Hepatocyte (in vitro differentiated cells): ENCODE results near the gene ABI3BP. TPM values are rescaled to one million over a fixed set of nuclear protein-coding genes. Genes with fewer than 3 reads are reported as not detected.

Source experiments
- DNase-seq: peaks from one replicate; pipeline ENCODE4 v3.0.0-alpha.2; 2016; ENCODE audit warnings: low spot score
- H2AFZ ChIP-seq: fragments of 200-600 bp; sonication (generic); 2 replicates; pipeline ENCODE4 v1.6.0; 2016; ENCODE audit warnings: antibody characterized with exemption, mild to moderate bottlenecking
- H3K27ac ChIP-seq: fragments of 200-600 bp; sonication (generic); 2 replicates; pipeline ENCODE4 v1.5.1; 2016; ENCODE audit warnings: mild to moderate bottlenecking
- H3K27me3 ChIP-seq: fragments of 200-600 bp; sonication (generic); 2 replicates; pipeline ENCODE4 v1.6.1; 2016
- H3K36me3 ChIP-seq: fragments of 200-600 bp; sonication (generic); replicated peaks from 2 replicates; pipeline ENCODE4 v1.5.1; 2016; ENCODE audit warnings: low read depth; ENCODE audit not compliant: insufficient read depth
- H3K4me1 ChIP-seq: fragments of 200-600 bp; sonication (generic); 2 replicates; pipeline ENCODE4 v1.5.1; 2016; ENCODE audit warnings: mild to moderate bottlenecking, moderate library complexity; ENCODE audit not compliant: insufficient read depth
- H3K4me2 ChIP-seq: fragments of 200-600 bp; sonication (generic); 2 replicates; pipeline ENCODE4 v1.6.0; 2016
- H3K4me3 ChIP-seq: fragments of 200-600 bp; sonication (generic); 2 replicates; pipeline ENCODE4 v1.5.1; 2016; ENCODE audit warnings: mild to moderate bottlenecking
- H3K79me2 ChIP-seq: fragments of 200-600 bp; sonication (generic); 2 replicates; pipeline ENCODE4 v1.6.0; 2017; ENCODE audit warnings: mild to moderate bottlenecking
- H3K9me2 ChIP-seq: fragments of 200-600 bp; sonication (generic); replicated peaks from 2 replicates; pipeline ENCODE4 v1.6.0; 2017; ENCODE audit warnings: mild to moderate bottlenecking; ENCODE audit not compliant: insufficient read depth
- H3K9me3 ChIP-seq: fragments of 200-600 bp; sonication (generic); 2 replicates; pipeline ENCODE4 v1.5.1; 2016; ENCODE audit warnings: low read depth, mild to moderate bottlenecking
- H4K20me1 ChIP-seq: fragments of 200-600 bp; sonication (generic); 2 replicates; pipeline ENCODE4 v1.6.0; 2016; ENCODE audit warnings: mild to moderate bottlenecking; ENCODE audit not compliant: insufficient read depth, poor library complexity, severe bottlenecking
- CTCF ChIP-seq: fragments of 200-600 bp; sonication (generic); IDR thresholded peaks from 2 replicates; pipeline ENCODE4 v1.5.1; 2016; ENCODE audit warnings: antibody characterized with exemption, mild to moderate bottlenecking; ENCODE audit not compliant: poor library complexity
- EZH2 ChIP-seq: fragments of 200-600 bp; sonication (generic); IDR thresholded peaks from 2 replicates; pipeline ENCODE4 v1.6.1; 2016; ENCODE audit warnings: antibody characterized with exemption, mild to moderate bottlenecking, borderline replicate concordance
- EZH2phosphoT487 ChIP-seq: fragments of 200-600 bp; sonication (generic); IDR thresholded peaks from one replicate; pipeline ENCODE4 v1.6.1; 2018; ENCODE audit warnings: antibody characterized with exemption, mild to moderate bottlenecking, low read depth, moderate library complexity; ENCODE audit not compliant: unreplicated experiment, severe bottlenecking
- WGBS: methylation state at CpG from one replicate; pipeline ENCODE4 v1.1.6; 2016; ENCODE audit warnings: low lambda C conversion rate; ENCODE audit errors: missing lambda C conversion rate; 5-methylcytosine and 5-hydroxymethylcytosine counted together
- polyA plus RNA-seq: library from polyadenylated mRNA; unstranded; fragments of >200 nt; fragmentation: Nextera tagmentation; extraction: Ambion mirVana; gene quantifications from 2 replicates; pipeline ENCODE4 v1.2.1, GENCODE V29; 2016
- total RNA-seq: library from RNA; depleted of rRNA; stranded (reverse); fragments of >200 nt; gene quantifications from 2 replicates; pipeline ENCODE4 v1.2.3, GENCODE V29; 2014

ABI3BP gene
- total and polyA plus RNA-seq, 2 experiments from 2014 or later, result 10.4 to 18.6 TPM

- Histone ChIP-seq H3K9me2 (no peaks in the 10 kb centered on the region), H4K20me1 (no peaks in the 10 kb centered on the region), H3K4me1 (no peaks in the 10 kb centered on the region), H3K27ac (no peak overlapping the region), H3K27me3 (no peaks in the 10 kb centered on the region), H3K4me3 (no peak overlapping the region), H2AFZ (no peak overlapping the region), H3K36me3 (no peaks in the 10 kb centered on the region), H3K79me2 (no peaks in the 10 kb centered on the region), H3K9me3 (no peaks in the 10 kb centered on the region), H3K4me2 (no peak overlapping the region)
- 98% methylated on average over 2 of the region's 2 CpGs for WGBS
- no peak for TF ChIP-seq CTCF
- no peak for TF ChIP-seq EZH2
- no peak for TF ChIP-seq EZH2phosphoT487
- DNase-seq, result no peak
These were observed 17.5 kb downstream of the ABI3BP start for GRCh38 chr3:100975714-100976113.

GRCh38 chr3:100973594-100973993 lies 19.6 kb downstream of the ABI3BP start:
- no peaks in the 10 kb centered on the region for H3K9me3 ChIP-seq
- H3K36me3 ChIP-seq, result no peaks in the 10 kb centered on the region
- no peak overlapping the region for H2AFZ ChIP-seq
- no peak for DNase-seq
- H4K20me1 ChIP-seq, result no peaks in the 10 kb centered on the region
- 92% methylated on average over 4 of the region's 4 CpGs for WGBS
- H3K27me3 ChIP-seq, result no peaks in the 10 kb centered on the region
- no peaks in the 10 kb centered on the region for H3K79me2 ChIP-seq
- no peak overlapping the region for H3K27ac ChIP-seq
- no peaks in the 10 kb centered on the region for H3K4me1 ChIP-seq
- H3K4me2 ChIP-seq, result no peak overlapping the region
- H3K9me2 ChIP-seq, result no peaks in the 10 kb centered on the region
- no peak overlapping the region for H3K4me3 ChIP-seq
- no peak for TF ChIP-seq CTCF
- TF ChIP-seq EZH2phosphoT487, result no peak
- no peak for TF ChIP-seq EZH2

GRCh38 chr3:100972867-100973266 lies 20.4 kb downstream of the ABI3BP start:
- no peak for DNase-seq
- WGBS, result 73% methylated on average over 1 of the region's 1 CpG
- H3K27me3 ChIP-seq, result no peaks in the 10 kb centered on the region
- H3K4me2 ChIP-seq, result no peak overlapping the region
- no peaks in the 10 kb centered on the region for H3K9me3 ChIP-seq
- no peak overlapping the region for H3K4me3 ChIP-seq
- no peaks in the 10 kb centered on the region for H3K4me1 ChIP-seq
- H3K27ac ChIP-seq, result no peak overlapping the region
- no peak for TF ChIP-seq EZH2phosphoT487
- no peak for TF ChIP-seq CTCF
- TF ChIP-seq EZH2, result no peak
- H3K9me2 ChIP-seq, result no peaks in the 10 kb centered on the region
- no peaks in the 10 kb centered on the region for H3K36me3 ChIP-seq
- H3K79me2 ChIP-seq, result no peaks in the 10 kb centered on the region
- no peaks in the 10 kb centered on the region for H4K20me1 ChIP-seq
- no peak overlapping the region for H2AFZ ChIP-seq

- WGBS, result 59% methylated on average over 2 of the region's 2 CpGs
- no peaks in the 10 kb centered on the region for H3K9me3 ChIP-seq
- no peak for DNase-seq
- TF ChIP-seq EZH2 (no peak), CTCF (no peak), EZH2phosphoT487 (no peak)
- H3K79me2 ChIP-seq, result no peaks in the 10 kb centered on the region
- H2AFZ ChIP-seq, result no peak overlapping the region
- no peaks in the 10 kb centered on the region for H3K9me2 ChIP-seq
- H3K36me3 ChIP-seq, result no peaks in the 10 kb centered on the region
- no peak overlapping the region for H3K4me2 ChIP-seq
- no peak overlapping the region for H3K27ac ChIP-seq
- H4K20me1 ChIP-seq, result no peaks in the 10 kb centered on the region
- H3K4me3 ChIP-seq, result no peak overlapping the region
- no peaks in the 10 kb centered on the region for H3K27me3 ChIP-seq
- no peaks in the 10 kb centered on the region for H3K4me1 ChIP-seq
These were observed 20.8 kb downstream of the ABI3BP start for GRCh38 chr3:100972301-100972844.
